A549 (cell line): ENCODE measurements around the gene SMG6.

Experiments used
- KDM5A ChIP-seq: fragments of 200-600 bp; sonication (generic); IDR thresholded peaks from 2 replicates; pipeline ENCODE4 v1.6.1; 2016; ENCODE audit warnings: antibody characterized with exemption, mild to moderate bottlenecking
- POLR2A ChIP-seq: IDR thresholded peaks from 2 replicates; pipeline ENCODE4 v1.6.1; 2012; ENCODE audit warnings: mild to moderate bottlenecking, low read length
- TP53 ChIP-seq: fragments of 250-450 bp; sonication (Bioruptor Pico); IDR thresholded peaks from 2 replicates; pipeline ENCODE4 v1.5.0; 2021; ENCODE audit warnings: mild to moderate bottlenecking, moderate library complexity

GRCh38 chr17:2063261-2064146 is 240.1 kb downstream of the SMG6 start:
- TF ChIP-seq KDM5A = no peak
- TF ChIP-seq POLR2A = no peak
- TF ChIP-seq TP53 = no peak
